Measurements from ENCODE around the gene EFCAB9.
"Not testable (repeated sequence)": the region's sequence is repeated elsewhere in the genome, so short reads cannot be mapped to it uniquely, and the experiment has no call there.

Gene EFCAB9

GRCh38 chr5:172188893-172189692, 4.9 kb upstream of the EFCAB9 start:
- DNase-seq, result no peak

- no peak for DNase-seq
Measured at GRCh38 chr5:172189693-172190296, 4.2 kb upstream of the EFCAB9 start.

GRCh38 chr5:172194985-172195774, 1.2 kb downstream of the EFCAB9 start:
- no peak for DNase-seq

GRCh38 chr5:172197775-172198174, 3.8 kb downstream of the EFCAB9 start:
- DNase-seq, result not testable (repeated sequence)

GRCh38 chr5:172199446-172199845, 5.5 kb downstream of the EFCAB9 start:
- no peak for DNase-seq

- no peak for DNase-seq
Measured at GRCh38 chr5:172200476-172200875, 6.5 kb downstream of the EFCAB9 start.

- not testable (repeated sequence) for DNase-seq
Measured at GRCh38 chr5:172205984-172206383, 12.0 kb downstream of the EFCAB9 start.

DNA sequence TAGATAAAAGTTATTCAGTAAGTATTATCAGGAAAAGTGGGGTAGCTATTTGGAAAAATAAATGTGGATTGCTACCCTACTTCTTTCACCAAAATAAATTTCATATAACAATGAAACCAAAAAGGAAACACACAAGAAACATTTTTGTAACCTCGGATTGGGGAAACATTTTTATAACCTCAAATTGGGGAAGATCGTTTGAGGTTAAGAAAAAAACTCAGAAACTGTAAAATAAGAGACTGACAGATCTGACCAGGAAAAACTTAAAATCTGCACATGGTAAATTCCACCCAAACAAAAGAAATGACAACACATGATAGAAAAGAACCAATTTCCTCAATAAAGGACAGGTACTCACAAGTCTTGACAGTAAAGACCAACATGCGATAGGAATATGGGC, 13.5 kb downstream of the EFCAB9 start:
- no peak for DNase-seq

- DNase-seq, result no peak
Measured at GRCh38 chr5:172209714-172210113, 15.7 kb downstream of the EFCAB9 start.

- no peak for DNase-seq
Measured at GRCh38 chr5:172211676-172212075, 17.7 kb downstream of the EFCAB9 start.

GRCh38 chr5:172213126-172213525, 19.2 kb downstream of the EFCAB9 start:
- DNase-seq, result no peak

DNA sequence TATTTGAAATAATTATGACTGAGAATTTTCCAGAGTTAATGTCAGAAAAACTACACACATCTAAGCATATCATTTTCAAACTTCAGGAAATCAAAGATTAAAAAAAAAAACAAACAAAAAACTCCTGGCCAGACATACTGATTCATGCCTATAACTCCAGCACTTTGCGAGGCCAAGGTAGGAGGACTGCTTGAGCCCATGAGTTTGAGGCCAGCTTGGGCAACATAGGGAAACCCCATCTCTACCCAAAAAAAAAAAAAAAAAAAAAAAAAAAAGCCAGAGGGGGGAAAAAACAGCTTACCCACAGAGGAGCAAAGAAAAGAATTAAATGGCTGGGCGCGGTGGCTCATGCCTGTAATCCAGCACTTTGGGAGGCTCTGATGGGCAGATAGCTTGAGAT, 22.4 kb downstream of the EFCAB9 start:
- no peak for DNase-seq

DNA sequence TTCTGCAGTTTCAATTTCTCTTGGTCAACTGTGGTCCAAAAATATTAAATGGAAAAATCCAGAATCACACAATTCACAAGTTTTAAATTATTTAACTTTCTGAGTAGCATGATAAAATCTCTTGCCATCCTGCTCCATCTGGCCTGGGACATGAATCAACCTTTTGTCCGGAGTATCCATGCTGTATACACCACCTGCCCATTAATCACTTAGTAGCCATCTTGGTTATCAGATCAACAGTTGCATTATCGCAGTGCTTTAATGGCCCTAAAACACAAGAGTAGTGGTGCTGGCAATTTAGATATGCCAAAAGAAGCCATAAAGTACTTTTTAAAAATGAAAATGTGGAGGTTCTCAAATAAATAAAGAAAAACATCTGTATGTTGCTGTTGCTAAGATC, 25.3 kb downstream of the EFCAB9 start:
- DNase-seq, result no peak

GRCh38 chr5:172223901-172224873, 30.2 kb downstream of the EFCAB9 start:
- no peak for DNase-seq

DNA sequence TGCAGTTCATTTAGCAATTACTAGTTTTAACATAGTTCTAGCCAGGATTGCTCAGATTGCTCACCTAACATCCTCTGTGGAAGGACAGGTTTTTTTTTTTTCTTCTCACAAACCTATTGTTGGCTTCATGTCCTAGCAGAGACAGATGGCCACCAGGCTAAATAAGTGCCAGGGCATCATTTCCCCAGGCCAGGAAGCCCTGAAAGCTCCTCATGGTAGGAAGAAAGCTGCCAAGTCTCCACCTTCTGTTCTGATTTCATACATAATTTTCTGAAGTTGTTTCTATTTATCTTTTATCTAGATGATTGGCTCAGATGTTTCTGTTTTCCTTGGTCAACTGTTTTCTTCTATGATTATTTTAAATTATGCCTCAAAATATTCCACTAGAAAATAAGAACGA, 31.0 kb downstream of the EFCAB9 start:
- DNase-seq, result peak; percentile 35

- DNase-seq, result no peak
Measured at GRCh38 chr5:172229904-172230303, 35.9 kb downstream of the EFCAB9 start.

DNA sequence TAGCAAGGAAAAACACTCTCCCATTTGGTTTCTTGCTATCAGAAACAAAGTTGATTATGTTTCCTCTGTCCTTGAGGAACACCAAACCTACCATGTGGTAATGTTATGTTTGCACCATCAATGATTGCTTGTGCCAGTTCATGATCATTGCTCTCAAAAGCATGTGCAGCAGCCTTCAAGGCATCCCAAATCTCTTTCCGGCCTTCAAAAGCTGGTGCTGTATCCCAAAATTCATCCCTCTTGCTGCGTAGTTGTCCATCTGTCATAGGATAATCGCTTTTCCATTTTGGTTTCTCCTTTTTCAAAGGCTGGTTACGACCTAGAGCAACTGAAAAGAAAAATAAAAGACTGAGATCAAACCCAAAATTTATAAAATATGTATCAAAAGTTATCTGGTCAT, 40.1 kb downstream of the EFCAB9 start:
- DNase-seq, result no peak

DNA sequence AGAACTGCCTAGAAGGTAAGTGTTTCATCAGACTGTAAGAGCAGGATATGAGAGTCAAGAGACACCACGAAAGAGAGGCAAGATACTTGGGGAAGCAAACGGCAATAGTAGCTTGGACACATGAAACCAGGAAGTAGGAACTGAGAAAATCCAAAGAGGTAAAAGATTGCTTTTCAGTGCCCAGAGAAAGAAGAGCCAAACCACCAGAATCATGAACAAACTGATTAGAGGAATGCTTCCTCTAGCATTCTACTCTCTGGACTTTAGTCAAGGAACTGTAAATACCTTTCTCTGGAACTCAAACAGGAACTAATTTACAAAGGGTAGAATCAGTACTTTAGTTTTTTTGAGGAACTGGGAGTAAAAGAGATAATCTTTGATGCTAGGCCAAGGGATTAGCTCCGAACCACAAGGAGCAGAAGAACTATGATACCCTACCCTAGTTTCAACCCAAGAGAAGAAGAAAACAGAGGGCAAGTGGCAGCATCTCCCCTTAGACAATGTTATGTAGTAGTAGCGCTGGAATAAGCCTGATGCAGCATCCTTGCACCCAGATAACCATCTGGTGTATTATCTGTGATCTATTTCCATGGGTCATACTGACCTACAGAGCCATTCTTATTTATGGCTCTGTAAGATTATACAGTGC, 41.3 kb downstream of the EFCAB9 start:
- no peak for DNase-seq

DNA sequence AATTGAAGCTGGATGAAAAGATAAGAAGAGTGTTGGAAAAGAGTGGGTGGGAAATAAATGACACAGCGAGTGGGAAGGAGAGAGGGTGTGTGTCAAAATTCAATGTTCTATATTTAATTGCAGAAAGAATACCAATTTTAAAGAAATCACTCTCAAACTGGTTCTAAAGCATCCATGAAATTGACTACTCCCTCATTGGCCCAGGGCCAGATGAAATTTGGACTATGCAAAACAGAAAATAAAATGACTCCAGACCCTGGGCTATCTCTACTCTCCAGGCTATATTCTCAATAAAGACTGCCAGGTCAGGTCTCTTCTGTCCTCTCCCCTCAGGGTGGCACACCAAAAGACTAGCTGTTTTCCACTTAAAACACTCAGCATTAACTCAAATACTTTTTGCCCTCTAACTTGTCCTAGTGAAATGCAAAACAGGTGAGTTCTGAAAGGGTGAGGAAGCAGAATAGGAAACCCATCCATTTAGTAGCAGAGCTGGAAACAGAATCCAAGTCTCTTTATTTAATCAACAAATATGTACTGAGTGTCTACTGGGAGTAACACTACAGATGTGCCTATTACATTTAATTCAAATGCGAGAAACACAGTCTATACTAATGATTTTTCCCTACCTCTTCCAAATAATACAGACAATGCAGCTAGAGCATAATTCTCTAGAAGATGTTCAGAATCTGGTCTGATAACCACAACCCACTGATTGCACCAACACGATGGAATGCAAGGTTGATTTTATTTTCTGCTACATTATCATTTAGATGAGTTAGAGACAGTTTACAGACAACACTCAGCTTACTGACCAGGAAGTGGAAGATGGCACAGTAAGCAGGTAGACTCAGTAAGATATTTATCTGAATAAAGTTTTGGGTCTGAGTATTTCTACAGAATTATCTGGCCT, 42.1 kb downstream of the EFCAB9 start:
- no peak for DNase-seq

DNA sequence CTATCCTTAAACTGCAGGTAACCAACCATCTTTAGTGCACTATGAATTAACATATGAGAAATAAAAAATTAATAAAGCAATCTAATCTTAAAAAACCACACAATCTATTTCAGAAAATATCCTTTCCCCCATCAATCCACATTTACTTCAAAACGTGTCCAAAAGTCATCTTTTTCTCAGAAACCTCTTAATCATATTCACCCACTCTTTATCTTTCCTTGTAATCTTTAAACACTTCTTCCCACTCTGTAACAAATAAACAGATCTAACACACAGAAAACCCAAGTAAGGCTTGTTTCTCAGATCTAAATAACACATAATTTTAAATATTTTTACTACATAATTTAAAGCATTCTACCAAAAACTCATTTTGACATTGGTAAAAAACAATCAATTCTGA, 44.4 kb downstream of the EFCAB9 start:
- DNase-seq, result no peak

GRCh38 chr5:172243302-172243701, 49.3 kb downstream of the EFCAB9 start:
- DNase-seq, result no peak

Data from NCI-H1694 (cell line).